ENCODE results near the gene PCF11.
A peak's percentile ranks its signal among the peaks of the same experiment; 100 is the strongest.
"Not testable (repeated sequence)": the region's sequence is repeated elsewhere in the genome, so short reads cannot be mapped to it uniquely, and the experiment has no call there.

PCF11 gene

DNA sequence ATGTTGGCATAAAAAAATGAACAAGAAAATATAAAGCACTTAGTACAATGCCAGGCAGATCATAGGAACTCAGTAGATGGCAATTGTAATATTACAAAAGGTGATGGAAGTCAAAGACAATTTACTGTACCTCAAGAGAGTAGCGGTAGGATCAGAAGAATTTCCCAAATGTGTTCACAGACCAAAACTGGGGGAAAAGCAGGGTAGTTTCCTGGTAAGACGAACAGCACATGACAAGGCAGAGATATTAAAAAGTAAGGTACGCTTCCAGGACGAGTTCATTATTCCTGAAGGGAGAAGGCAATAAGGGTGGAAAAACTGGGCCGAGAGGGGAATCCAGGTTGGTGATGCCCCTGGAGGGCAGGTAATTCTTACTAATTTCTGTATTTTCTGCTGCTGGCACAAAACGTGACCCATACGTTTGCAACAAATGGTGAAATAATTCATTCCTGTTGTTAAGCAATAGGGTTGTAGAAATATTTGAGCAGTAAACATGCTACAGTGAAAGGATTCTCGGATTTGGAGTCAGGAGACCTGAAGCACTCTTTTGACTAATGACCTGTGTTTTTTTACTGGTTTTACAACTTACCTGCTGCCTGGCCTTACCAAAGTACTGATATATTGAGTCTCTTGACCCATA lies 35.8 kb downstream of the PCF11 start:
- no peak for DNase-seq

DNA sequence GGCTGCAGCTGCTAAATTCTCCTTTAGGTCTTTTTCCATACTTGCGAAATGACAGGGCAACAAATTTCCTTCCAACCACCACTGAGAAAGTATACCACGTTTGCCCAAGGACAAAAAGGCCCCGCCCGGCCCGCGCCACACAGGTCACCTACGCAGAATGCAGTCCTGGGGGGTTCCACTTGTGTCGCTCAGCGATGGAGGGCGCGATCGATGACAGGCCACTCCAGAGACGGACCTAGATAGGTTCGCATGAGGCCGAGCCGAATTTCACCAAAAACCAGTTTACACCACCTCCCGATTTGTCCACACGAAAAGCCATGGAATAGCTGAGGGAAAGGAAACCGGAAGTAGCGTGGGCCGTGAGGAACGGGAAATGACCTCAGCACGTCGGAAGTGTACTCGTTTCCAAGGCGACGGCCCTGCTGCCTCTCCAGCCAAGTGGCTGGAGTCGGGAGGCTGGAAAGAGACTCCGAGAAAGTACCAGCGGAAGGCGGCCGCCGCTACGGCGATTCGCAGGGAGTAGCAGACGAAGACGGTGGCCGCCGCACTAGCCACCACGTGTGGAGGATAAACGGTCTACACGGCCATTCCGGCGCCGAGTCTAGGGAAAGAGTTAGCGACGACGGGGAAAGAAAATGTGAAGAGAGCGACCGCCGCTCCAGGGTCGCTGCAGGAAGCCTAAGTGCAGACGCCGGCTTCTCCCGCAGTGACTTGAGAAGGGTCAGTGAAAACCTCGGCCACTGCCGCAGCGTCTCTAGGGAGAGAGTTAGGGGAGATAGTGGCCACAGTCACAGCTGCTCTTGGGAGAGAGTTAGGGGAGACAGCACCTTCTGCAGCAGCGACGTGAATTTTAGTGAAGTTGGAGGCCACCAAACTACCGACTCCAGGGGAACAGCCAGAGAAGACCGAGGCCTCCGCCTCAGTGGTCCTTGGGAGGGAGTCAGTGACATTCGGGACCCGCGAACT lies 36.7 kb downstream of the PCF11 start, which contains the start of gene ANKRD42:
ANKRD42 (plus strand) TSS at position 398 of the 966 bp plus-strand sequence. CDS start 959 bp downstream, outside the sequence.
- peak; percentile 86 for DNase-seq

DNA sequence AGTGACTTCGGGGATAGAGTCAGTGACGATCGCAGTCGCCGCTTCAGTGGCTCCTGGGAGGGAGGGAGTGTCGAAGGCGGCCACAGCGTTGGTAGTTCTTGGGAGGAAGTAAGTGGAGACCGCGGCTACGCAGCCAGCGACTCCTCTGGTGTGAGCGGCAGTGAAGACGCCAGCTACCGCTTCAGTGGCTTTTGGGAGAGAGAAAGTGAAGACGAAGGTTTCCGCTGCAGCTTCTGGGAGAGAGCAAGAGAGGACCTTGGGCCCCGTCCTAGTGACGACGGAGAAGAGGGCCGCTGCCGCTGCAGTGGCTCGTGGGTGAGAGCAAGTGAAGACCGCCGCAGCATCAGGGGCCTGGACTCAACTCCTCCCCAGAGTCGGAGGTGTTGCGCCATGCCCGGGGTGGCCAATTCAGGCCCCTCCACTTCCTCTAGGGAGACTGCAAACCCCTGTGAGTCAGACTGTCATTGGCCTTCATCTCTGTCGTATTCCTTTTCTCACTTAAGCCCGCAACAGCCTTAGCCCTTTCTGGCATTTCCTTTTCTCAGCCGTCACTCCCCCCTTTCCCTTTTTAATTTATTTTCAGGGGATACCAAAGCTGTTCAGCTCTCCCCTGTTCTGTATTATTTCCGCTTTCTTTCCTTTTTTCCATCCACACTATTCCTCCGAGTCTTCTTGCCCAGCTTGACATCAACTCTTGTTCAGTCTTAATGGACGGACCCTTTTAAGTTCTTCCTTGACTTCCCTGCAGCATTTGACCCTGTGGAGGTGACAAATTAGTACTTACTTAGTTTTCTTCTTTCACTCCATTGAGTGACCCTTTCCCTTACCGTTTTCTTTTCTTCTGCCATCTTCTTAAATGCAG lies 37.6 kb downstream of the PCF11 start:
- DNase-seq, result peak; percentile 74

DNA sequence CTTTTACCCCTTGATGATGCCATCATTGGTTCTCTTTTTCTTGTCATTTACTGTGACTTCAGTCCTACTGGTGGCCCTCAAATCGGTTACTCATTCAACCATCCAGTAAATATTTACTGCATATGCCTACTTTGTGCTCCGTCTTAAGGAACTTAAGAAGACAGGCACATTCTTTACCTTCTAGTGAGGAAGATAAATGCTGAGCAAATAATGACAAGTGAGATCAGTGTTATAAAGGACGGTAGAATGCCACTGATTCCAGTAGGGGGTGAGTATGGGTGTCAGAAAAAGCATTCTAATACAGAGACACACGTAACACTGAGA lies 38.2 kb downstream of the PCF11 start:
- DNase-seq, result no peak

DNA sequence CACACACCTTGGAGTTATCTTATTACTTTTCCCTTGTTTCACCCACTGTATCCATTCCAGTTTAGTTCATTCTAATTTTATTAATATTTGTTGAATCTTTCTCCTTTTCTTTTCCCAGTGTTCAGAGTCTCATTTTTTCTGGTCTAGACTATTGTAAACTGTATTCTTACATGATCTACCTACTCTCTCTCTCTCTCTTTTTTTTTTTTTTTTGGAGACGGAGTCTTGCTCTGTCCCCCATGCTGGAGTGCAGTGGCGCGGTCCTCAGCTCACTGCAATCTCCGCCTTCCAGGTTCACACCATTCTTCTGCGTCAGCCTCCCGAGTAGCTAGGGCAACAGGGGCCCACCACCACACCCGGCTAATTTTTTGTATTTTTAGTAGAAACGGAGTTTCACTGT lies 38.7 kb downstream of the PCF11 start:
- no peak for DNase-seq

DNA sequence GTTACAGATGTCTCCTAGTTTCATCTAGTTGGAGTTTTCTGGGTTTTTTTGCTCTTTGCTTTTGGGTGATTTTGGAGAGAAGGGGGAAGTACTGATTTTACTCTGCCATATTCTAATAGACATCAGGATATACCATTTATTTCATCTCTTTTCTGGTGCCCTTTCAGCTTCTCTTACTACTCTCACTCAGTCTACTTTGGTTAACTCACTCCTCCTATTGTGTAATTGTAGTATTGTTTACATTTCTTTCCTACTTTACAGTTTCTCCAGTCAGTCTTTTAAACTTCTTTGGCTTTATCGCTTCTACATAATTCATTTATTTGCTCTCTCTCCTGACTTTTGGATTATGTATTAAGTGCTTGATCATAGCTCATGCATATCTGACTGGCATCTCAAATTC lies 43.1 kb downstream of the PCF11 start:
- DNase-seq, result no peak

DNA sequence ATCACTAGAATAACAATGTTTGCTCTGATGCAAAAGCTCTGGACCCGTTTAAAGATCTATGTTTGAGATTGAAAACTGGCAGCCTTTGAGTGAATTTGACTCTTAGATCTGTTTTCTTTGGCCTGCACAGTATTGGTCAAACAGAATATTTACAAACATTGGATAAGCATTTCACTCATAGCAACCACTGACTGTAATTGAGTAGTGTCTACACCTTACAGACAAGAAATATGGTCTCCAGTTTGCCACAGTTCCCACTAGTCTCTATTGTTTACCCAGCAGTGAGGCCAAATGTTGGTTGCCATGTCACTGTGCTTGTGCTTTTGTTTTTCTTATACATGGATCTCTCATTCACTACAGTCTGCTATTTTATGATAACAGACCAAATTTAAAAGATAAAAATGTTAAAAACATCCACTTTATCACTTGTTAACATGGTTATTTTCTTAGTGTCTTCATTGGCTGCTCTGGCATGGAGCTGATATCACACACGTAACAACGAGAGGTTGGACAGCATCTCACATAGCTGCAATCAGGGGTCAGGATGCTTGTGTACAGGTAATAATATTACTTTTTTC lies 48.8 kb downstream of the PCF11 start:
- no peak for DNase-seq

DNA sequence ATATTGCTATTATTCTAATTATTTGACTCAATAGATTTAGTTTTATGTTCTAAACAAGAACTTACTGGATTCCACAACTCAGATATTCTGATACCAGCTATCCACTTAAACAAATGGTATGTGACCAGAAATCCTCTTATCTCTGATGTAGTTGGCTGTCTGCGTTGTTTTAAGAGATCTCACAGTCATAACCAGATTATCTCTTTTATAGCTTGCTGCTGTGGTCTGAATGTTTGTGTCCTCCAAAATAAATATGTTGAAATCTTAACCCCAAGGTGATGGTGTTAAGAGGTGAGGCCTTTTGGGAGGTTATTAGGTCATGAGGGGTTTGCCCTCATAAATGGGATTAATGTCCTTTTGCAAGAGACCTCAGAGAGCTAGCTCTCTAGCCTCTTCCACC lies 49.3 kb downstream of the PCF11 start:
- DNase-seq, result no peak

DNA sequence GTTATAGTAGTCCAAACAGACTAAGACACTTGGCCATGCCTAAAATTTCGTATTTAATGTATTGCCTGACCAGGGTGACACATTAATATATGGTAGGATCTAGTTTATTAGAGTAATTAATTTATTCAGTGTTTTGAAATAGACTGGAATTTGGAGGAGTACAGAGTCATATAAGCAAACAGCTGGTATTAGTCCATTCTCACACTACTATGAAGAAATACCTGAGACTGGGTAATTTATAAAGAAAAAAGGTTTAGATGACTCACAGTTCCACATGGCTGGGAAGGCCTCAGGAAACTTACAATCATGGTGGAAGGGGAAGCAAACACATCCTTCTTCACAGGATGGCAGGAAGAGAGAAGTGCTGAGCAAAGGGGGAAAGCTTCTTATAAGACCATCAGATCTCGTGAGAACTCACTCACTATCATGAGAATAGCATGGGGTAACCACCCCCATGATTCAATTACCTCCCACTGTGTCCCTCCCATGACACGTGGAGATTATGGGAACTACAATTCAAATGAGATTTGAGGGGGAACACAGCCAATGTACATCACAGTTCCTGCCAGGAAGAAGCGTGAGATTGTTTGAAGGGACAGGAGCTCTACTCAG lies 49.9 kb downstream of the PCF11 start:
- not testable (repeated sequence) for DNase-seq

DNA sequence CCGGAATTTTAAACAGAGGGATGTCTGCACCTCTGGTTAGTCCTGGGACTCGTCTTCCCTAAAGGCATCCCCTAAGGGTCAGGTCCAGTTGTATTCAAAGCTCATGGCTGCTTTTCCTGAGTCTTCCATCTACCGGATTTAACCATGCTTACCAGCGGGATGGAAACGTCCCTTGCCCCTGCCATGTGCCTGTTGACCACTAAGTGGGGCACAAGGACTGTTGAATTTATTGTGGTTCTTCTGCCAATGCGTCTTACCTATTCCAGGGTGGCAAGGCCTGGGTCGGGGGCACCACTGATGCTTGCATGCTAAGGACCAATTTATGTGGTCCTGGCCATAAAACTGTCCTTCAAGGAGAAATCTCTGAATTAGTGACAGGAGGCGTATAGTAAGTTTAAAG lies 62.2 kb downstream of the PCF11 start:
- no peak for DNase-seq

DNA sequence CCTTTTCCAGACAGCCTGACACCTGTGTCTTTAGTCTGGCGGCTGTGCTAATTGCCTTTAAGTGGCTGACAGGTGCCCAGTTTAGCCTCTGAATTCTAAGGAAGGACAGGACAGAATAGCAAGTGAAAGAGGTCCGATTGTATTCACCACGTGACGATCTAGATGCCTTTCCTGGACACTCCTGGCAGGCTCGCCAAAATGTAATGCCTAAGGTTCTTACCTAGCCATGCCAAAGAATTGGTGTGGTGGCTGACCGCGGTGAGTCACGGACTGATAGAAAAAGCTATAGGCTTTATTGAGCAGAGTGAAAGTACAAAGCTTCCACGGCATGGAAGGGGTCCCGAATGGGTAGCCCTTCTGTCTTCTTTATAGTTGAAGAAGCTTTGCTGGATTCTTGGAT lies 63.3 kb downstream of the PCF11 start:
- DNase-seq, result no peak

DNA sequence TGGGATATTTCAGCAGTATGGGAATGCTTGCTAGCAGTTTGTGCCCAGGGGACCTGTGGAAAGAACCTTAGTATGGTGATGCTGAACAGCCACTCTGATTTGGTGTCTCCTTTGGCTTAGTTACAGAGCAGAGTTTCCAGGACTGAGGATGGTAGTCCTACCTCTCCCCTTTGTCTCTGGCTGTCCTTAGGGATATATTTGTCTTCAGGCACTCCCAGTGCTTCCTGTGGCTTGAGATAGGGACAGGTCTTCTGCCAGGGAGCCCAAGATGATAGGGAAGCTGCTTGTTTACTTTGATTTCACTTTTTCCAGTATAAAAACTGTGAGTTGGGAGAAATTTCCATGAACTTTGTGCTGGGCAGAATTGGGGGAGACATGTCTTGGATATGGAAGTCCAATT lies 64.8 kb downstream of the PCF11 start:
- DNase-seq, result no peak

DNA sequence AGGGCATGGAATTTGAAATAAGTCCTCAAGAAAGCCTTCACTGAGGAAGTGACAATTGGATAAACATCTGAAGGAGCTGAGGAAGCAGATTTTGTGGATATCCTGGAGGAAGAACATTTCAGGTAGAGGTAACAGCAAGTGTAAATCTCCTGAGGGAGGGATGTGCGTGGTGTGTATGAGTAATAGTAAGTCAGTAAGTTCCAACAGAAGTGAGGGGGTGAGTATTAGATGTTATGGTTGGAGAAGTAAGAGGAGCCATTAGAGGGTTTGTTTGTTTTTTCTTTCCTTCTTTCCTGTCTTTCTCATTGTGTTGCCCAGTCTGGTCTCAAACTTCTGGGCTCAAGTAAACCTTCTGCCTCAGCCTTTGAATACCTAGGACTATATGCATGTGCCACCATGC lies 65.6 kb downstream of the PCF11 start:
- no peak for DNase-seq

DNA sequence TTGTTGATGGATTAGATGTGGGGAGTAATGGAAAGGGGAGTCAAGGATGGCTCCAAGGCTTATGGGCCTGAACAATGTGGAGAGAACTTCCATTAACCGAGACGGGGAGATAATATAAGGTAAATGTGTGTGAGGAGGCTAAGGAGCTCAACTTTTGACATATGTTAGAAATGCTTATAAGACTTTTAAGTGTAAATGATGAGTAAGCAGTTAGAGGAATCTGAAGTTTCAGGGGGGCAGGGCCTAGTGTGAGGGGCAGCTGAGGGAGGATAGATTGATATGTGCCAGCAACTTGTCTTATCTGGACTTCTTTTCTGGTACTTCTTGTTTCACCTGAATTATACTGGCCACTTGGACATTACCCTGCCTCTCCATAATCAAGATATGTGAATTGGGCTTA lies 66.5 kb downstream of the PCF11 start:
- no peak for DNase-seq

DNA sequence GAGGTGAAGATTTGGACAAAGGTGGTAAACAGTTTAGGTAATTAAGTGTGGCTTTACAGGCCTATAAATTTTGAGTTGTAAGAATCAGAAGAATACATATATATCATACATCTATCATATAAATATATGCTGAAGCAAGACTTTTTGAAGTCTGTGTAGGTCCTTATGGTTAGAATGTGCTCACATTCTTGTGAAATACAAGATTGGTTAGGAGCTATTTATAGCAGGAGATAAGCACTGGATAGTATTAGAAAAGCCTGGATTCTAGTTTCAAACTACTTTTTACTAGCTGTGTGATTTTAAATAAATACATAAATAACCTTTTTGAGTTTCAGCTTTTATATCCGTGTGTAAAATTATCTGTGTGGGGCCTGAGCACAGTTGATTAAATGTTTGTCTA lies 78.9 kb downstream of the PCF11 start:
- DNase-seq, result no peak

All from CD4-positive, alpha-beta T cell treated with Interferon gamma for 1 hour (primary cell).